Nephron progenitor cell (in vitro differentiated cells): ENCODE measurements around the gene JAK1.

Experiments
- DNase-seq: peaks from one replicate; pipeline ENCODE4 v3.0.0; 2021
- H3K27ac Mint-ChIP-seq: 2 replicates; pipeline ENCODE4 v1.8.0; 2021; ENCODE audit warnings: mild to moderate bottlenecking, moderate library complexity, mixed read lengths
- H3K27me3 Mint-ChIP-seq: 2 replicates; pipeline ENCODE4 v1.8.0; 2021; ENCODE audit warnings: mild to moderate bottlenecking, low read depth, mixed read lengths; ENCODE audit not compliant: poor library complexity
- H3K36me3 Mint-ChIP-seq: 2 replicates; pipeline ENCODE4 v1.8.0; 2021; ENCODE audit warnings: low read depth, mixed read lengths
- H3K4me1 Mint-ChIP-seq: 2 replicates; pipeline ENCODE4 v1.8.0; 2021; ENCODE audit warnings: mixed read lengths
- H3K4me3 Mint-ChIP-seq: 2 replicates; pipeline ENCODE4 v1.8.0; 2021; ENCODE audit warnings: mild to moderate bottlenecking, moderate library complexity, mixed read lengths
- H3K9me3 Mint-ChIP-seq: 2 replicates; pipeline ENCODE4 v1.8.0; 2021; ENCODE audit warnings: mild to moderate bottlenecking, moderate library complexity, mixed read lengths
- TF ChIP-seq, protein P1 (sequence below): fragments of 200-600 bp; sonication (generic); IDR thresholded peaks from 2 replicates; pipeline ENCODE4 v1.5.0; 2021; ENCODE audit warnings: antibody characterized with exemption

JAK1 gene

DNA sequence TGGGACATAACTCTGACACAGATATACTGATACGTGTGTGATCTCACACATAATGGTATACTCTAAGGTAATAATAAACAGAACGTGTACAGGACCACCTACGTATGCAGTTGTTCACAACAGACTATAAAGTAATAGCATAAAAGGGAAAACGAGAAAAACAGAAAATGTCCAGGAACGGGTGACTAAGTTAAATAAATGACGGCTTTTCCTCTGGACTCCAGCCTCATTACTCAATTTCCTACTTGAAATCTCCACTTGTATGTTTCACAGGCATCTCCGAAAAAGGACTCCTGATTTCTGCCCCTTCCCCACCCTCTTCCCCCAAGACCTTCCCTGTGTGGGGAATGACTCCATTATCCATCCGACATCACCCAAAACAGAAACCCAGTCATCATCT, 95.1 kb downstream of the JAK1 start:
- H3K27ac Mint-ChIP-seq = no peak overlapping the region
- H3K4me1 Mint-ChIP-seq = no peaks in the 10 kb centered on the region
- TF ChIP-seq, protein P1, sequence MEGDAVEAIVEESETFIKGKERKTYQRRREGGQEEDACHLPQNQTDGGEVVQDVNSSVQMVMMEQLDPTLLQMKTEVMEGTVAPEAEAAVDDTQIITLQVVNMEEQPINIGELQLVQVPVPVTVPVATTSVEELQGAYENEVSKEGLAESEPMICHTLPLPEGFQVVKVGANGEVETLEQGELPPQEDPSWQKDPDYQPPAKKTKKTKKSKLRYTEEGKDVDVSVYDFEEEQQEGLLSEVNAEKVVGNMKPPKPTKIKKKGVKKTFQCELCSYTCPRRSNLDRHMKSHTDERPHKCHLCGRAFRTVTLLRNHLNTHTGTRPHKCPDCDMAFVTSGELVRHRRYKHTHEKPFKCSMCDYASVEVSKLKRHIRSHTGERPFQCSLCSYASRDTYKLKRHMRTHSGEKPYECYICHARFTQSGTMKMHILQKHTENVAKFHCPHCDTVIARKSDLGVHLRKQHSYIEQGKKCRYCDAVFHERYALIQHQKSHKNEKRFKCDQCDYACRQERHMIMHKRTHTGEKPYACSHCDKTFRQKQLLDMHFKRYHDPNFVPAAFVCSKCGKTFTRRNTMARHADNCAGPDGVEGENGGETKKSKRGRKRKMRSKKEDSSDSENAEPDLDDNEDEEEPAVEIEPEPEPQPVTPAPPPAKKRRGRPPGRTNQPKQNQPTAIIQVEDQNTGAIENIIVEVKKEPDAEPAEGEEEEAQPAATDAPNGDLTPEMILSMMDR = no peak
- peaks cover 3% of the 10 kb centered on the region for H3K27me3 Mint-ChIP-seq
- H3K4me3 Mint-ChIP-seq = no peak overlapping the region
- no peaks in the 10 kb centered on the region for H3K9me3 Mint-ChIP-seq
- DNase-seq = no peak
- peaks cover 46% of the 10 kb centered on the region for H3K36me3 Mint-ChIP-seq

DNA sequence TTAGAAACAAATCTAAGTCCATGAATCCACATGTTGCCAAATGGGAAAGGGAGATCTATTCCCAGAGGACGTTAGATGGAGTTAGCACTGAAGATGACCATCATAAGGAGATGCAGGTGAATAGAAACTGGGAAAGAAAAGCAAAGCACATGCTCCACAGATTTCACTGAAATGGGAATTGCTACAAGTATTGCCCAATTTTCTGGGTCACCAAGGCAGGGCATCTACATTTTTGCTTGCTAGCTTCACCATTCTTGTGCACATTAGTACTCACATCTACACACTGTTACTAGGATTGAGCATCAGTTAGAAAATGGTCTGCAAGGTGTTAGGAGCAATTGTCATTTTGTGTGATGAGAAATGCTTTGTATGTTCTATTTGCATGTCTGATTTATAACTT, 99.1 kb downstream of the JAK1 start:
- DNase-seq = no peak
- Mint-ChIP-seq H3K4me1 (no peaks in the 10 kb centered on the region), H3K36me3 (peaks cover 54% of the 10 kb centered on the region), H3K27me3 (no peaks in the 10 kb centered on the region), H3K9me3 (no peaks in the 10 kb centered on the region), H3K27ac (no peak overlapping the region), H3K4me3 (no peak overlapping the region)
- TF ChIP-seq, protein P1 = no peak

DNA sequence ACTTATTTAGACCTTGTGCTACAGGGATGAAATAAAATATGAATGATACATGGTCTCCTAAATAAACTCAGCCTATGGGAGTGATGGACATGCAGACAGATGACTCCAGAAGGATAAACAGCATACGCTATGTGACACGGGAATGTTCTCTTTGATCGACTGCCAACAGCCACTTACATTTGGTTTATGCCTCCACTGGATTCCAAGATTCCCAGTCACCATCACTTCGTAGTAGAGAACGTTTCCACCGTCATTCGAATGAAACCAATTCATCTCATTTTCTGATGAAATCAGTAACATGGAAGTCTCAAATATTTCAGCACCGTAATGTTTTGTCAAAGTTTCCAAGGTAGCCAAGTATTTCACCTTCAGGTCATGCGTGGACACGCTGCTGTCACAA, 99.7 kb downstream of the JAK1 start:
- no peak for DNase-seq
- H3K9me3 Mint-ChIP-seq = no peaks in the 10 kb centered on the region
- H3K4me3 Mint-ChIP-seq = no peak overlapping the region
- no peak overlapping the region for H3K27ac Mint-ChIP-seq
- H3K4me1 Mint-ChIP-seq = no peaks in the 10 kb centered on the region
- peaks cover 48% of the 10 kb centered on the region for H3K36me3 Mint-ChIP-seq
- no peaks in the 10 kb centered on the region for H3K27me3 Mint-ChIP-seq
- TF ChIP-seq, protein P1 = no peak

DNA sequence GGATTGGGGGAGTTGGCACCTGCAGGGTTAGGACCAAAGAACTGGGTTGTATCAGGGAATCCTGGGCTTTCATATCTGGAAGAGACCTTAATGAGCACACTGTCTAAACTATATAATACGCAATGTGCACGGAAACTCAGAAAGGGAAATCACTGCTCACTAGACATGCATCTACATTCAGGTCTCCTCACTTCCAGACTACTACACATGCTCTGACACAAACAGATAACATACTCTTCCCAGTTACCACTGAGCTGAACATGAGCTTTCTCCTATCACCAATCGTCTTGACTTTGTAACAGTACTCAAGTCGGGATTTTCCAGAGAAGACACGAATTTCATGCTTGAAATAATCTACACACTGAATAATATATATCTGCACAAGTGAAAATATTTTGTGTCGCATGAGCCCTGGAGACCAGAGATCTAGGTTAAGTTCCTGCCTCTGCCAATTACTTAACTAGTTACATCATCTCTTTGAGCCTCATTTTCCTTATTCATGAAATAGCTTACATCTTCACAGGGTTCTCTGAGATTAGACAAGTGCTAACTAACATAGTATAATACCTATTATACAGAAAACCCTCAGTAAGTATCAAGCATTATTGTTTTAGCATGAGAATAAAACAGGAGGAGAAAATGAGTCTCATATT, 101.1 kb downstream of the JAK1 start:
- H3K4me1 Mint-ChIP-seq = no peaks in the 10 kb centered on the region
- no peak overlapping the region for H3K27ac Mint-ChIP-seq
- TF ChIP-seq, protein P1 = no peak
- H3K4me3 Mint-ChIP-seq = no peak overlapping the region
- H3K27me3 Mint-ChIP-seq = no peaks in the 10 kb centered on the region
- DNase-seq = no peak
- H3K36me3 Mint-ChIP-seq = peaks cover 39% of the 10 kb centered on the region
- H3K9me3 Mint-ChIP-seq = no peaks in the 10 kb centered on the region

DNA sequence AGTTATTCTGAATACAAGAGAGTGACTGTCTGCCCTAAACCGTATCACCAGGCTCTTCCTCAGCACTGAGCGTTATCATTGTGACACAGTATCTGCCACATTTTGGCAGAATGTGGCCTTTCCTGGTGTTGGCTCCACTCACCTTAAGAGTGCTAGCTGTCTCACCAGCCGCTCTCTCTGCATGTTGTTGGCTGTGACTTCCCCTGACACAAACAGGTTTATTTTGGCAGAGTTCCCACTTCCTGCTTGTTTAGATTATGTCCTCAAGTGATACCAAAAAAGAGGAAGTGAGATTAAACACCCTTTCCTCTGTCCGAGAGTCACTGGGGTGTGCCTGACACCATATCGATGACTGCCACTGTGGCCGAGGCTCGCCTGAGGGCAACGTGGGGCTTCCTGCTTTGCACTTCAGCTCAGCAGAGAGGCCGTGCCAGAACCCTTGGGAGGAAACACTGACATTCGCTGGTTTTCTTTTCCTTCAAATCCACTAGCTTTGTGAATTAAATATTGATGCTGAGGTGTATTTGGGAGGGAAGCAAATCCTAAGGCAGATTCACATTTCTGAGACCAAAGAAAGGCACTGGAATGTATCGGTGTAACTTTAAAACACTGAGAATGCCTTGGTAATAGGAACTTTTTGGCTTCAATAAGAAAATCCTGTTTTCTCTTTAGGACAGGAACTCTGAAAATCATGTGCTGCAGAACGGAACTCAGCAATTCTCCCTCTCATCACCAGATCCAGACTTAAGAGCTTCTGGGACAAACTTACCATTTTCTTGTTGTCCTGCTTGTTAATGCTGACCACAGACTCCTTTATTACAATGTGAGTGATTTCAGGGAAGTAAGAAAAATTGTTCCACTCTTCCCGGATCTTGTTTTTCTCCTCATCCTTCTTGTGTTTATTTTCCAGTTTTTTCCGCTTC, 102.1 kb downstream of the JAK1 start:
- Mint-ChIP-seq H3K27ac (no peak overlapping the region), H3K4me3 (no peak overlapping the region), H3K27me3 (no peaks in the 10 kb centered on the region), H3K36me3 (peaks cover 36% of the 10 kb centered on the region), H3K4me1 (no peaks in the 10 kb centered on the region), H3K9me3 (no peaks in the 10 kb centered on the region)
- DNase-seq = no peak
- TF ChIP-seq, protein P1 = no peak
